Neural cell (in vitro differentiated cells): ENCODE results near the gene SGCB.

Source experiments
- EZH2 ChIP-seq: fragments of 200-600, 300-800 bp; shearing (Covaris generic), sonication (generic); IDR thresholded peaks from 2 replicates; pipeline ENCODE4 v1.6.1; 2014; ENCODE audit warnings: antibody characterized with exemption, low read length, borderline replicate concordance, mild to moderate bottlenecking; ENCODE audit not compliant: insufficient read depth, poor library complexity, severe bottlenecking
- TF ChIP-seq, protein P1 (sequence below): fragments of 450-650 bp; IDR thresholded peaks from 2 replicates; pipeline ENCODE4 v1.5.1; 2014; ENCODE audit warnings: antibody characterized with exemption, mild to moderate bottlenecking, moderate library complexity; ENCODE audit not compliant: poor library complexity, severe bottlenecking

DNA sequence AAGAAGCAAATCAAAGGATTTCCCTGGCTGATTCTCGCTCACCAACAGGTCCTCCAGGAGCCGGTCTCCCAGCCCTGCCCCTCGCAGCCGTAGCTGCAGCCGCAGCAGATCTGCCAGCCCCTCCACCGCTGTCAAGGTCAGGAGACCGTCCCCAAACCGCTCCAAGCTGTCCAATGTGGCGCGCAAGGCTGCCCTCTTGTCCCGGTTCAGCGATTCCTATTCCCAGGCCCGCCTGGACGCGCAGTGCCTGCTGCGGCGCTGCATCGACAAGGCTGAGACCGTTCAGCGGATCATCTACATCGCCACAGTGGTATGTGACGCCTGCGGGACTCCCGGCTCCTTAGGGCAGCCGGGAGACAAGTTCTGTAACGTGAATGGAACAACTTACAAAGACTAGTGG is 38.6 kb upstream of the SGCB start:
- TF ChIP-seq, protein P1, sequence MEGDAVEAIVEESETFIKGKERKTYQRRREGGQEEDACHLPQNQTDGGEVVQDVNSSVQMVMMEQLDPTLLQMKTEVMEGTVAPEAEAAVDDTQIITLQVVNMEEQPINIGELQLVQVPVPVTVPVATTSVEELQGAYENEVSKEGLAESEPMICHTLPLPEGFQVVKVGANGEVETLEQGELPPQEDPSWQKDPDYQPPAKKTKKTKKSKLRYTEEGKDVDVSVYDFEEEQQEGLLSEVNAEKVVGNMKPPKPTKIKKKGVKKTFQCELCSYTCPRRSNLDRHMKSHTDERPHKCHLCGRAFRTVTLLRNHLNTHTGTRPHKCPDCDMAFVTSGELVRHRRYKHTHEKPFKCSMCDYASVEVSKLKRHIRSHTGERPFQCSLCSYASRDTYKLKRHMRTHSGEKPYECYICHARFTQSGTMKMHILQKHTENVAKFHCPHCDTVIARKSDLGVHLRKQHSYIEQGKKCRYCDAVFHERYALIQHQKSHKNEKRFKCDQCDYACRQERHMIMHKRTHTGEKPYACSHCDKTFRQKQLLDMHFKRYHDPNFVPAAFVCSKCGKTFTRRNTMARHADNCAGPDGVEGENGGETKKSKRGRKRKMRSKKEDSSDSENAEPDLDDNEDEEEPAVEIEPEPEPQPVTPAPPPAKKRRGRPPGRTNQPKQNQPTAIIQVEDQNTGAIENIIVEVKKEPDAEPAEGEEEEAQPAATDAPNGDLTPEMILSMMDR = no peak
- TF ChIP-seq EZH2 = no peak
